HEK293 (cell line): ENCODE measurements around the gene IFT43.

Experiments
- PRDM1 ChIP-seq: fragments of 450-650 bp; formaldehyde crosslinking; IDR thresholded peaks from 2 replicates; pipeline ENCODE4; 2016; ENCODE audit warnings: missing biosample characterization, missing genetic modification characterization
- YY1 ChIP-seq: fragments of 450-650 bp; formaldehyde crosslinking; IDR thresholded peaks from 2 replicates; pipeline ENCODE4 v1.5.1; 2018; ENCODE audit warnings: missing biosample characterization, missing genetic modification characterization
- ZBTB1 ChIP-seq: fragments of 450-650 bp; formaldehyde crosslinking; IDR thresholded peaks from 2 replicates; pipeline ENCODE4 v1.5.1; 2016; ENCODE audit warnings: missing biosample characterization, missing genetic modification characterization
- ZNF239 ChIP-seq: fragments of 450-650 bp; formaldehyde crosslinking; IDR thresholded peaks from 2 replicates; pipeline ENCODE4 v1.5.1; 2016; ENCODE audit warnings: missing biosample characterization, missing genetic modification characterization
- ZNF521 ChIP-seq: fragments of 450-650 bp; formaldehyde crosslinking; IDR thresholded peaks from 2 replicates; pipeline ENCODE4 v1.5.1; 2017; ENCODE audit warnings: missing biosample characterization, mild to moderate bottlenecking, missing genetic modification characterization
- ZNF629 ChIP-seq: fragments of 450-650 bp; formaldehyde crosslinking; IDR thresholded peaks from 2 replicates; pipeline ENCODE4 v1.5.1; 2017; ENCODE audit warnings: missing biosample characterization, missing genetic modification characterization
- ZNF776 ChIP-seq: fragments of 450-650 bp; formaldehyde crosslinking; IDR thresholded peaks from 2 replicates; pipeline ENCODE4 v1.5.0; 2017; ENCODE audit warnings: missing biosample characterization, missing genetic modification characterization, borderline replicate concordance

DNA sequence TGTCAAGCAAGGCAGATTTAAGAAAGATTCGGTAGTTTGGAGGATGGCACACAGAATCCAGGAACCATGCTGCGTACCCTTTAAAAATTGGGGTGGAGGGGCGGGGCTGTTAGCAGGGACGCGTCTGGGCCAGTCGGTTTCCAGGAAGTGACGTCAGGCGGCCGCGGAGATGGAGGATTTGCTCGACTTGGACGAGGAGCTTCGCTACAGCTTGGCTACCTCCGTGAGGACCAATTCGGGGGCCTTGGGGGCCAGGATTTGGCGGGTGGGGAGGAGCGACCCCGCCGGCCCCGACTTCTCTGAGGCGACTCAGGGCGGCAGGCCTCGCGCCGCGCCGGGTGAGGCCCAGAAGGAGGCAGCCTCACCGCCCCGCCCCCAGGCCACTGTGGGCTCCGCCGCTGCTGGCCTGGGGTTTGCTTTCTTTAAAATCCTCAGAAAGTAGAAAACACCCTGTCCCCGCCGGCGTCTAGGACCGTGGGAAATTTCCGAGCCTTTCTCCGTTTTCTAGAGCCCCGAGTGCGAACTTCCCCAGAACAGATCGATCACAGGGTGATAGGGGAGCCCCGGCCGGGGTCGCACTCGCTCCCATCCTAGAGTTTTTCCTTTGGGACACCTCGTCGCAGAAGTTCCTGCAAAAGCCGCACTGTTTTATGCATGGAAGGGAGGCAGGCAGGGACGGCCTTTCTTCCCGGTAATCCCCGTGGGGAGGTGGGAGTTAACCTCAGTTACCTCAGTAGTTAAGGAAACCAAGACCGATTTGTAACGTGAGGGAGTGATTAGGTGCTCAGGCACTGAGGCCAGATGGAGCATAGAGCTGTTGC lies at the start of gene IFT43:
- peak; percentile 77 for TF ChIP-seq ZNF629 (tag by site-specific recombination)
- peak; percentile 41; the same call in 1 of the 2 replicates for TF ChIP-seq YY1 (tag by site-specific recombination)
- no peak for TF ChIP-seq ZNF776
- TF ChIP-seq ZBTB1, result no peak
- TF ChIP-seq PRDM1 (tag by site-specific recombination), result no peak
- TF ChIP-seq ZNF239, result no peak
- TF ChIP-seq ZNF521, result no peak
